GM23338 (cell line): ENCODE measurements around the gene TJP2.

Source experiments
- CREB1 ChIP-seq: fragments of 250-450 bp; sonication (Bioruptor Pico); IDR thresholded peaks from 2 replicates; pipeline ENCODE4 v1.5.0; 2020; ENCODE audit warnings: low read depth, mild to moderate bottlenecking, moderate library complexity
- CTCF ChIP-seq, 2 experiments: fragments of 200-600 bp in 1 of 2; sonication (generic) in 1 of 2; conservative IDR thresholded peaks; 2 replicates each; pipeline versions ENCODE4 v1.5.1 to v1.6.1; 2016 to 2017; ENCODE audit warnings: antibody characterized with exemption in 2 of 2, low read depth in 2 of 2, mild to moderate bottlenecking in 2 of 2, moderate library complexity in 1 of 2
- ETS1 ChIP-seq: IDR thresholded peaks from 2 replicates; pipeline ENCODE4 v1.6.1; 2016; ENCODE audit warnings: antibody characterized with exemption
- EZH2 ChIP-seq: fragments of 200-600 bp; sonication (generic); IDR thresholded peaks from one replicate; pipeline ENCODE4 v1.8.0; 2017; ENCODE audit warnings: antibody characterized with exemption, mild to moderate bottlenecking, low read depth; ENCODE audit not compliant: unreplicated experiment
- EZH2phosphoT487 ChIP-seq: fragments of 200-600 bp; sonication (generic); IDR thresholded peaks from one replicate; pipeline ENCODE4 v1.8.1; 2018; ENCODE audit warnings: antibody characterized with exemption; ENCODE audit not compliant: unreplicated experiment
- JUNB ChIP-seq: IDR thresholded peaks from one replicate; pipeline ENCODE4 v1.6.1; 2016; ENCODE audit warnings: antibody characterized with exemption; ENCODE audit not compliant: unreplicated experiment
- POLR2AphosphoS5 ChIP-seq: IDR thresholded peaks from 2 replicates; pipeline ENCODE4 v1.6.1; 2016; ENCODE audit warnings: antibody characterized with exemption, low read depth
- REST ChIP-seq: IDR thresholded peaks from one replicate; pipeline ENCODE4 v1.6.1; 2018; ENCODE audit warnings: antibody characterized with exemption; ENCODE audit not compliant: unreplicated experiment
- STAT1 ChIP-seq: IDR thresholded peaks from one replicate; pipeline ENCODE4 v1.6.1; 2016; ENCODE audit warnings: antibody characterized with exemption; ENCODE audit not compliant: unreplicated experiment
- ZNF114 ChIP-seq: fragments of 250-450 bp; sonication (Bioruptor Pico); IDR thresholded peaks from 2 replicates; pipeline ENCODE4 v1.5.0; 2020; ENCODE audit warnings: mild to moderate bottlenecking, moderate library complexity
- ZNF331 ChIP-seq: fragments of 250-450 bp; sonication (Bioruptor Pico); IDR thresholded peaks from 2 replicates; pipeline ENCODE4 v1.5.0; 2020; ENCODE audit warnings: low read depth, mild to moderate bottlenecking, moderate library complexity

- no peak for TF ChIP-seq CTCF (conservative IDR thresholded peaks at IDR 0.05; ENCODE audit: low read depth in 2 of 2)
- no peak for TF ChIP-seq ETS1
- TF ChIP-seq ZNF114 (CRISPR knock-in tag): no peak
- TF ChIP-seq REST: no peak
- TF ChIP-seq CREB1 (CRISPR knock-in tag): no peak
- no peak for TF ChIP-seq EZH2
- no peak for TF ChIP-seq POLR2AphosphoS5
- no peak for TF ChIP-seq JUNB
- TF ChIP-seq STAT1: no peak
- TF ChIP-seq EZH2phosphoT487: no peak
- TF ChIP-seq ZNF331 (CRISPR knock-in tag): no peak
These were observed 86.1 kb downstream of the TJP2 start for GRCh38 chr9:69260161-69260560.
